ENCODE measurements around the gene WSB1.
"Not testable (repeated sequence)": the region's sequence is repeated elsewhere in the genome, so short reads cannot be mapped to it uniquely, and the experiment has no call there.

DNA sequence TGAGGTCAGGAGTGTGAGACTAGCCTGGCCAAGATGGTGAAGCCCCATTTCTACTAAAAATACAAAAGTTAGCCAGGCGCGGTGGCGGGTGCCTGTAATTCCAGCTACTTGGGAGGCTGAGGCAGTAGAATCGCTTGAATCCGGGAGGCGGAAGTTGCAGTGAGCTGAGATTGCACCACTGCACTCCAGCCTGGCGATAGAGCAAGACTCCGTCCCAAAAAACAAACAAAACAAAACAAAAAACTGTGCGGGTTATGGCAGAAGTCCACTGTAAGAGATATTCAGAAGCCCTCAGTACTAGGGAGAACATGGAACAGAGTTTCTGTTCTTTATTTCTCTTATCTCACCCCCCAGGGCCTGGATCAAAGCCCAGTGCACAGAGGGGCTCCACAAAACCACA is 34.8 kb downstream of the WSB1 start:
- TF ChIP-seq CTCF (IDR thresholded peaks at IDR 0.05; ENCODE audit: low read length); EZH2 (IDR thresholded peaks at IDR 0.05; ENCODE audit: borderline replicate concordance, low read length): not testable (repeated sequence)
